SK-N-SH treated with all-trans-retinoic acid at 6 μM for 48 hours (cell line): ENCODE data around the gene HSPA1B.

Experiments
- ATAC-seq: fragments of 200-7000 bp; cut with Tn5 transposase; 3 replicates; pipeline ENCODE4 v1.9.1; 2020; ENCODE audit warnings: mild to moderate bottlenecking, moderate library complexity
- ARNTL ChIP-seq: fragments of 450-650 bp; formaldehyde crosslinking; IDR thresholded peaks from 2 replicates; pipeline ENCODE4 v1.5.0; 2020; ENCODE audit warnings: low read depth, mild to moderate bottlenecking, moderate library complexity, borderline replicate concordance
- BACH2 ChIP-seq: fragments of 250-450 bp; sonication (Bioruptor Pico); IDR thresholded peaks from 2 replicates; pipeline ENCODE4 v1.9.0; 2021; ENCODE audit warnings: mild to moderate bottlenecking, borderline replicate concordance
- CREB5 ChIP-seq: fragments of 250-450 bp; sonication (Bioruptor Pico); IDR thresholded peaks from 2 replicates; pipeline ENCODE4 v1.5.1; 2020; ENCODE audit warnings: low read depth, mild to moderate bottlenecking, moderate library complexity
- CSDC2 ChIP-seq: fragments of 250-450 bp; sonication (Bioruptor Pico); IDR thresholded peaks from 2 replicates; pipeline ENCODE4 v1.5.0; 2020; ENCODE audit warnings: mild to moderate bottlenecking, moderate library complexity
- CSRNP3 ChIP-seq: fragments of 250-450 bp; sonication (Bioruptor Pico); IDR thresholded peaks from 2 replicates; pipeline ENCODE4 v1.5.1; 2021; ENCODE audit warnings: mild to moderate bottlenecking, moderate library complexity
- ESRRG ChIP-seq: fragments of 250-450 bp; sonication (Bioruptor Pico); IDR thresholded peaks from 2 replicates; pipeline ENCODE4 v1.6.1; 2021; ENCODE audit warnings: mild to moderate bottlenecking
- GLIS3 ChIP-seq: fragments of 250-450 bp; sonication (Bioruptor Pico); IDR thresholded peaks from 2 replicates; pipeline ENCODE4 v1.5.0; 2020; ENCODE audit warnings: mild to moderate bottlenecking, moderate library complexity
- ISL1 ChIP-seq: fragments of 250-450 bp; sonication (Bioruptor Pico); IDR thresholded peaks from 2 replicates; pipeline ENCODE4 v2.1.2; 2022; ENCODE audit warnings: mild to moderate bottlenecking, moderate library complexity
- OSR1 ChIP-seq: fragments of 250-450 bp; sonication (Bioruptor Pico); IDR thresholded peaks from 2 replicates; pipeline ENCODE4 v1.8.0; 2022; ENCODE audit warnings: moderate library complexity, mild to moderate bottlenecking, inconsistent platforms
- PATZ1 ChIP-seq: fragments of 250-450 bp; sonication (Bioruptor Pico); IDR thresholded peaks from 2 replicates; pipeline ENCODE4 v1.8.0; 2020; ENCODE audit warnings: mild to moderate bottlenecking, moderate library complexity, borderline replicate concordance
- PPARA ChIP-seq: fragments of 250-450 bp; sonication (Bioruptor Pico); IDR thresholded peaks from 2 replicates; pipeline ENCODE4 v1.5.0; 2020; ENCODE audit warnings: mild to moderate bottlenecking, borderline replicate concordance
- RARB ChIP-seq: fragments of 250-450 bp; sonication (Bioruptor Pico); IDR thresholded peaks from 2 replicates; pipeline ENCODE4 v1.8.0; 2021; ENCODE audit warnings: mild to moderate bottlenecking, moderate library complexity
- SNAI2 ChIP-seq: fragments of 250-450 bp; sonication (Bioruptor Pico); IDR thresholded peaks from 2 replicates; pipeline ENCODE4 v1.5.0; 2020; ENCODE audit warnings: mild to moderate bottlenecking, moderate library complexity
- TCF4 ChIP-seq: fragments of 250-450 bp; sonication (Bioruptor Pico); IDR thresholded peaks from 2 replicates; pipeline ENCODE4 v1.8.0; 2021; ENCODE audit warnings: mild to moderate bottlenecking, moderate library complexity, borderline replicate concordance
- TOX ChIP-seq: fragments of 250-450 bp; sonication (Bioruptor Pico); IDR thresholded peaks from 2 replicates; pipeline ENCODE4 v1.8.0; 2021; ENCODE audit warnings: mild to moderate bottlenecking, moderate library complexity, borderline replicate concordance
- TSHZ2 ChIP-seq: fragments of 250-450 bp; sonication (Bioruptor Pico); IDR thresholded peaks from 2 replicates; pipeline ENCODE4 v1.5.0; 2020; ENCODE audit warnings: mild to moderate bottlenecking, moderate library complexity
- ZC3H10 ChIP-seq: fragments of 250-450 bp; sonication (Bioruptor Pico); IDR thresholded peaks from 2 replicates; pipeline ENCODE4 v1.5.1; 2021; ENCODE audit warnings: mild to moderate bottlenecking, moderate library complexity
- ZFP3 ChIP-seq: fragments of 250-450 bp; sonication (Bioruptor Pico); IDR thresholded peaks from 2 replicates; pipeline ENCODE4 v1.5.0; 2020; ENCODE audit warnings: mild to moderate bottlenecking, moderate library complexity
- ZFP30 ChIP-seq: fragments of 450-650 bp; formaldehyde crosslinking; IDR thresholded peaks from 2 replicates; pipeline ENCODE4 v1.5.0; 2022; ENCODE audit warnings: mild to moderate bottlenecking, moderate library complexity
- ZNF565 ChIP-seq: fragments of 450-650 bp; formaldehyde crosslinking; conservative IDR thresholded peaks from 2 replicates; pipeline ENCODE4 v1.5.0; 2020; ENCODE audit warnings: low read depth, mild to moderate bottlenecking, moderate library complexity
- ZNF70 ChIP-seq: fragments of 450-650 bp; formaldehyde crosslinking; IDR thresholded peaks from 2 replicates; pipeline ENCODE4 v1.5.0; 2020; ENCODE audit warnings: mild to moderate bottlenecking, moderate library complexity
- ZNF8 ChIP-seq: fragments of 450-650 bp; formaldehyde crosslinking; IDR thresholded peaks from 2 replicates; pipeline ENCODE4 v1.5.0; 2020; ENCODE audit warnings: mild to moderate bottlenecking, moderate library complexity
- TF ChIP-seq, protein P1 (sequence below): fragments of 250-450 bp; sonication (Bioruptor Pico); IDR thresholded peaks from 2 replicates; pipeline ENCODE4 v1.8.0; 2021; ENCODE audit warnings: low read depth, mild to moderate bottlenecking, moderate library complexity, borderline replicate concordance

HSPA1B gene

GRCh38 chr6:31834367-31835250 lies 7.1 kb downstream of the HSPA1B start:
- TF ChIP-seq ZNF565, result no peak
- TF ChIP-seq BACH2 (CRISPR knock-in tag), result no peak
- TF ChIP-seq PPARA (CRISPR knock-in tag), result no peak
- no peak for TF ChIP-seq OSR1 (CRISPR knock-in tag)
- no peak for TF ChIP-seq ZNF70 (CRISPR knock-in tag)
- TF ChIP-seq, protein P1, sequence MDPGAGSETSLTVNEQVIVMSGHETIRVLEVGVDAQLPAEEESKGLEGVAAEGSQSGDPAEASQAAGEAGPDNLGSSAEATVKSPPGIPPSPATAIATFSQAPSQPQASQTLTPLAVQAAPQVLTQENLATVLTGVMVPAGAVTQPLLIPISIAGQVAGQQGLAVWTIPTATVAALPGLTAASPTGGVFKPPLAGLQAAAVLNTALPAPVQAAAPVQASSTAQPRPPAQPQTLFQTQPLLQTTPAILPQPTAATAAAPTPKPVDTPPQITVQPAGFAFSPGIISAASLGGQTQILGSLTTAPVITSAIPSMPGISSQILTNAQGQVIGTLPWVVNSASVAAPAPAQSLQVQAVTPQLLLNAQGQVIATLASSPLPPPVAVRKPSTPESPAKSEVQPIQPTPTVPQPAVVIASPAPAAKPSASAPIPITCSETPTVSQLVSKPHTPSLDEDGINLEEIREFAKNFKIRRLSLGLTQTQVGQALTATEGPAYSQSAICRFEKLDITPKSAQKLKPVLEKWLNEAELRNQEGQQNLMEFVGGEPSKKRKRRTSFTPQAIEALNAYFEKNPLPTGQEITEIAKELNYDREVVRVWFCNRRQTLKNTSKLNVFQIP (CRISPR knock-in tag), result no peak
- TF ChIP-seq ESRRG, result 0 out of 2 replicates have a peak, but pooled peaks have one; percentile 61
- no peak; the same call in 1 of the 2 replicates for TF ChIP-seq ZFP3 (CRISPR knock-in tag)
- TF ChIP-seq TOX (CRISPR knock-in tag), result no peak
- TF ChIP-seq ZC3H10 (CRISPR knock-in tag), result no peak
- TF ChIP-seq ISL1 (CRISPR knock-in tag), result no peak; the same call in 1 of the 2 replicates
- 0 out of 2 replicates have a peak, but pooled peaks have one; percentile 20 for TF ChIP-seq CSDC2 (CRISPR knock-in tag)
- TF ChIP-seq GLIS3 (CRISPR knock-in tag), result peak; percentile 36; the same call in 1 of the 2 replicates
- TF ChIP-seq ZNF8, result no peak
- TF ChIP-seq CSRNP3 (CRISPR knock-in tag), result no peak
- 0 out of 2 replicates have a peak, but pooled peaks have one; percentile 13 for TF ChIP-seq RARB (CRISPR knock-in tag)
- TF ChIP-seq TSHZ2 (CRISPR knock-in tag), result peak; percentile 38; the same call in 1 of the 2 replicates
- TF ChIP-seq CREB5, result no peak; the same call in 1 of the 2 replicates
- TF ChIP-seq TCF4 (CRISPR knock-in tag), result no peak
- TF ChIP-seq PATZ1, result peak; percentile 64; the same call in 1 of the 2 replicates
- TF ChIP-seq ZFP30 (CRISPR knock-in tag), result peak; percentile 41; the same call in 1 of the 2 replicates
- TF ChIP-seq SNAI2 (CRISPR knock-in tag), result no peak
- TF ChIP-seq ARNTL, result no peak
- ATAC-seq, result peak; percentile 84

DNA sequence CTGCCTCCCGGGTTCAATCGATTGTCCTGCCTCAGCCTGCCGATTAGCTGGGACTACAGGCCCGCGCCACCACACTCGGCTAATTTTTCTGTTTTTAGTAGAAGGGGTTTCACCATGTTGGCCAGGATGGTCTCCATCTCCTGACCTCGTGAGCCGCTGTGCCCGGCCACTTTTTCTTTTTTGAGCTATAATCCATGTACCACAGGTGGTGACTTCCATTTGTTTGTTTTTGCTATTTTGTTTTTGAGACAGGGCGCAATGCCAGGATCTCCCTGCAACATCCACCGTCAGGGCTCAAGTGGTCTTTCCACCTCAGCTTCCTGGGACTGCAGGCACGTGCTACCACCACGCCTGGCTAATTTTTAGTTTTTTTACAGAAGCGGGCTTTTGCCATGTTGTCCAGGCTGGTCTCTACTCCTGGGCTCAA lies 8.5 kb downstream of the HSPA1B start:
- TF ChIP-seq OSR1 (CRISPR knock-in tag), result no peak
- no peak for TF ChIP-seq TCF4 (CRISPR knock-in tag)
- no peak for ATAC-seq
